Measurements from ENCODE around the gene ONECUT3.
"Not testable (repeated sequence)": the region's sequence is repeated elsewhere in the genome, so short reads cannot be mapped to it uniquely, and the experiment has no call there.

Gene ONECUT3

GRCh38 chr19:1752757-1753728, at the start of gene ONECUT3:
TSS of gene ONECUT3 (plus strand) at chr19:1753506. CDS start at chr19:1753663, 157 bp downstream.
- peak in 1 of 2 donors; percentile 41 for DNase-seq

- DNase-seq: no peak
Measured at GRCh38 chr19:1704339-1704738, 49.0 kb upstream of the ONECUT3 start.

GRCh38 chr19:1705367-1705766, 47.9 kb upstream of the ONECUT3 start:
- no peak for DNase-seq

- not testable (repeated sequence) for DNase-seq
Measured at GRCh38 chr19:1706646-1707045, 46.7 kb upstream of the ONECUT3 start.

- no peak for DNase-seq
Measured at GRCh38 chr19:1707240-1707639, 46.1 kb upstream of the ONECUT3 start.

- DNase-seq: no peak
Measured at GRCh38 chr19:1713170-1713569, 40.1 kb upstream of the ONECUT3 start.

- DNase-seq: no peak
Measured at GRCh38 chr19:1715540-1715939, 37.8 kb upstream of the ONECUT3 start.

GRCh38 chr19:1717200-1717969, 35.9 kb upstream of the ONECUT3 start:
- DNase-seq: no peak

- DNase-seq: no peak
Measured at GRCh38 chr19:1717970-1718264, 35.4 kb upstream of the ONECUT3 start.

- DNase-seq: no peak
Measured at GRCh38 chr19:1718420-1719291, 34.6 kb upstream of the ONECUT3 start.

- no peak for DNase-seq
Measured at GRCh38 chr19:1719519-1719918, 33.8 kb upstream of the ONECUT3 start.

GRCh38 chr19:1720237-1720636, 33.1 kb upstream of the ONECUT3 start:
- DNase-seq: no peak

- peak; percentile 44 to 66 for DNase-seq
Measured at GRCh38 chr19:1725100-1726064, 27.9 kb upstream of the ONECUT3 start.

GRCh38 chr19:1728816-1729567, 24.3 kb upstream of the ONECUT3 start:
- DNase-seq: no peak

GRCh38 chr19:1729568-1729925, 23.8 kb upstream of the ONECUT3 start:
- DNase-seq: no peak

GRCh38 chr19:1730157-1730556, 23.1 kb upstream of the ONECUT3 start:
- DNase-seq: no peak

- no peak for DNase-seq
Measured at GRCh38 chr19:1734321-1734966, 18.9 kb upstream of the ONECUT3 start.

GRCh38 chr19:1736280-1736679, 17.0 kb upstream of the ONECUT3 start:
- no peak for DNase-seq

- DNase-seq: no peak
Measured at GRCh38 chr19:1736927-1737326, 16.4 kb upstream of the ONECUT3 start.

GRCh38 chr19:1739960-1740629, 13.2 kb upstream of the ONECUT3 start:
- DNase-seq: no peak
